HG03342 (cell line): ENCODE measurements around the gene CYB5B.
"Not testable (repeated sequence)": the region's sequence is repeated elsewhere in the genome, so short reads cannot be mapped to it uniquely, and the experiment has no call there.

Source experiments
- ATAC-seq: cut with Tn5 transposase; IDR thresholded peaks from one replicate; pipeline ENCODE4 v1.9.1; 2021; ENCODE audit warnings: mild to moderate bottlenecking, moderate library complexity; ENCODE audit not compliant: unreplicated experiment

CYB5B gene

GRCh38 chr16:69408475-69408874 is 15.9 kb upstream of the CYB5B start:
- no peak for ATAC-seq

GRCh38 chr16:69410219-69410990 is 14.0 kb upstream of the CYB5B start:
- no peak for ATAC-seq

- no peak for ATAC-seq
These were observed 13.1 kb upstream of the CYB5B start for GRCh38 chr16:69411064-69411985.

- no peak for ATAC-seq
These were observed 12.1 kb upstream of the CYB5B start for GRCh38 chr16:69412287-69412686.

GRCh38 chr16:69413045-69413664 is 11.3 kb upstream of the CYB5B start:
- ATAC-seq = no peak

GRCh38 chr16:69417520-69418199 is 6.8 kb upstream of the CYB5B start:
- no peak for ATAC-seq

GRCh38 chr16:69419956-69420355 is 4.5 kb upstream of the CYB5B start:
- no peak for ATAC-seq

GRCh38 chr16:69423189-69423588 is 1.2 kb upstream of the CYB5B start:
- ATAC-seq = no peak

- no peak for ATAC-seq
These were observed 741 bp downstream of the CYB5B start for GRCh38 chr16:69424935-69425784.

- no peak for ATAC-seq
These were observed 4.2 kb downstream of the CYB5B start for GRCh38 chr16:69428652-69429051.

- not testable (repeated sequence) for ATAC-seq
These were observed 4.7 kb downstream of the CYB5B start for GRCh38 chr16:69429058-69429640.

GRCh38 chr16:69431948-69432468 is 7.6 kb downstream of the CYB5B start:
- ATAC-seq = no peak

- ATAC-seq = no peak
These were observed 9.6 kb downstream of the CYB5B start for GRCh38 chr16:69434066-69434465.

GRCh38 chr16:69435977-69436820 is 11.8 kb downstream of the CYB5B start:
- ATAC-seq = no peak

GRCh38 chr16:69436896-69437295 is 12.5 kb downstream of the CYB5B start:
- no peak for ATAC-seq

GRCh38 chr16:69438465-69438864 is 14.0 kb downstream of the CYB5B start:
- ATAC-seq = no peak

- ATAC-seq = no peak
These were observed 15.8 kb downstream of the CYB5B start for GRCh38 chr16:69440250-69440649.

GRCh38 chr16:69441030-69441429 is 16.6 kb downstream of the CYB5B start:
- not testable (repeated sequence) for ATAC-seq
